ENCODE data around the gene UPF1.
"Not testable (repeated sequence)": the region's sequence is repeated elsewhere in the genome, so short reads cannot be mapped to it uniquely, and the experiment has no call there.

UPF1 gene

GRCh38 chr19:18900700-18901481, 69.1 kb downstream of the UPF1 start:
- no peak for DNase-seq

- DNase-seq, result no peak
Observed at GRCh38 chr19:18901491-18901890, 69.7 kb downstream of the UPF1 start.

GRCh38 chr19:18902519-18902918, 70.8 kb downstream of the UPF1 start:
- DNase-seq, result not testable (repeated sequence)

DNA sequence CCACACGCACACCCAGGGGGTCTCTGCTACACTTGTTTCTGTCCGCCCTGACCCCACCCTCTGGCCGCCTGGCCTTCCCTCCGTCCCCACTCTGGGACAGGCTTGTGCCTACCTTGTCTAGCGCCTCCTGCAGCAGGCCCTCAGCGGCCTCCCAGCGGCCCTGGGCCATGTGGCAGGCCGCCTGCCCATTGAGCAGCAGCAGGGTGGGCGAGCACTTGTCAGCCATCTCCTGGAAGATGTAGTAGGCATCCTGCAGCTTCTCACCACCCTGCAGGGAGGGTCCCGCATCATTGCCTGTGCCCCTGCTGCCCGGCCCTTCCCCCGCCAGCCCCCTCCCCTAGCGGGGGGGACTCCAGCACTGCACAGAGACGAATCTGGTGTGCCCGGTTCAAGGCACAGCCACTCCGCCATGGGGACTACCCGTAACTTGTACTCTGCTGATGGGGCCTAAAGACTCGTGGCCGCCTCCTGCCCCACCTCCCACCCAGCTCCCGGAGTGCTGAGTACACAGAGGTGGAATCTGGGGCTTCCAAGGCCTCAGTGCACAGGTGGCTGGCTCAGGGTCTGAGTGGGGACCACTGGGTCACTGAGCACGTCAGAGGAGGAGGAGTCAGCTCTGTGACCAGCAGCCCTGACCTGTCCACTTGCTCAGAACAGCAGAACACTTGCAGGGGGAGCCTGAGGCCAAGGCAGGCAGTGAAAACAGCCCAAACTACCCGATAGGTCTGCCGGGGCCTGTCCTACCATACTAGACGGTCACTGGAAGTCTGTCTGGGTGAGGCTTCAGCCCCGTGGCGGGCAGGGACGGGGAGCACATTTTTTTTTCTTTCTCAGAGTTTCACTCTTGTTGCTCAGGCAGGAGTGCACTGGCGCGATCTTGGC, 71.6 kb downstream of the UPF1 start:
- no peak for DNase-seq

- no peak for DNase-seq
Observed at GRCh38 chr19:18904334-18905057, 72.7 kb downstream of the UPF1 start.

DNA sequence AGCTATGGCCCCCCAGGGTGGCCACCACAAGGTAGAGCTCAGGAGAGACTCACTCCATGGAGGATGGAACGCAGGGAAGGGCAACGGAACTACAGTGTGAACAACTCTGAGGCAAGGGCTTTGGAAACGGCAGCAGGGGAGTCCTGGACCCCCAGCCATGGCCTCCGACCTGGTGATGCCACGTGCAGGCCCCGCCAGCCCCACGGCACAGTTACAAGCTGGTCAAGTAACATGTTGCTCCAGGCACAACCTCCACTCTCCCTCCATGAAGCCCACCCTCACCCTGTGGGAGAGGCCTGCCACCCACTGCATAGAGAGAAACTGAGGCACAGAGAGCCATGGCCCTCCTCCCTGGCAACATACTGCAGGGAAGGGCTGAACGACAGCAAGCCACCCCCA, 73.3 kb downstream of the UPF1 start:
- DNase-seq, result no peak

- no peak for DNase-seq
Observed at GRCh38 chr19:18905513-18906236, 73.9 kb downstream of the UPF1 start.

GRCh38 chr19:18906605-18907519, 75.1 kb downstream of the UPF1 start:
- DNase-seq, result no peak

- DNase-seq, result no peak
Observed at GRCh38 chr19:18908917-18909619, 77.3 kb downstream of the UPF1 start.

DNA sequence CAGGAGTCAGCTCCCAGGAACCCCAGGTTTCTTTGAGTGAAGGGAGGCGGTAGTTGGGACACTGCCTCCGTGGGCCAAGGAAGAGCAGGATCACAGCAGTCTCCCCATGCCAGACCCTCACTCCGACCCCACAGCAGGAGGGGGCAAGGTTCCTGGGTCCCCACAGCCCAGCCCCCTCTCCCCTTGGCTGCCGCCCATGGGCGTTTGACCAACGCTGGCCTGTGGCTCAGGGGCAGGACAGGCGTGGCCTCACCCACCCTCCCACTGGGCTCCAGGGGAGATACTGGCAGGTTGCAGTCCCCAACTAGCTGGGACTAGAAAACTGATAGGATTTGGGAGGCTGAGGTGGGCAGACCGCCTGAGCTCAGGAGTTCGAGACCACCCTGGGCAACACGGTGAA, 78.3 kb downstream of the UPF1 start:
- DNase-seq, result no peak

GRCh38 chr19:18910801-18911436, 79.2 kb downstream of the UPF1 start:
- no peak for DNase-seq

DNA sequence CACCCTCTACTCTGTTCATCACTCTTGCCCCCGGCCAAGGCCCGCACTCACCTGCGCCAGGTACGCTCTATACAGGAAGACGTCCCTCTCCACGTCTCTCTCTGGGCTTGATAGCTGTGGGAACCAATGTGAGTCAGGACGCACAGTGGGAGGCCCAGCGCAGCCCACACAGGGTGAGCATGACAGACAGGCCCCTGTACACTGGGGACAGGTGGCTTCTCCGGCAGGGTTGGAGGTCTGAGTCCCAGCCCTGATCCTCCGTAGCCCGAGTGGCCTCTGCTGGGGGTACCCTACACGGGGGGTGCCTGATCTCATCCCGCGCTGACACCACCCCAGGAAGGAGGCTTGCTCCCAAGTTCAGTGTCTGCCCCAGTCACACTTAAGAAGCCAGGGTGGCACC, 81.2 kb downstream of the UPF1 start:
- DNase-seq, result no peak

DNA sequence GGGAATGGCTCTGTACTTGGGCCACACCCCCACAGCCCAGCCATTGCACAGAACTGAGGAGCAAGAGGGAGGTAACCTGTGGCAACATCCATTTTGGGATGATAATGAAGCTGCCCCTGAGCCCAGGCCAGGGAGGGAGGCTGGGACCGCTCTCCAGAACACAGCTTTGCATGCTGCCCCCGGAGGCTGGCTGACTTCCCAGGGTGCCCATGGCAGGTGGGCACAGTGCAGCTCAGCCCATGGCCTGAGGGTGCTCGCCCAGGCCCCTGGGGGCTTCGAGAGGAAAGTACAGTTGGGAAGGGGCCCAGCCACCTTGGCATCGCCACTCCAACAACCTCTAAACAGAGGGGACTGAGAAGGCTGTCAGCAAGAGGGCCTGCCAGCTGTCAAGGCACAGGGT, 81.7 kb downstream of the UPF1 start:
- no peak for DNase-seq

DNA sequence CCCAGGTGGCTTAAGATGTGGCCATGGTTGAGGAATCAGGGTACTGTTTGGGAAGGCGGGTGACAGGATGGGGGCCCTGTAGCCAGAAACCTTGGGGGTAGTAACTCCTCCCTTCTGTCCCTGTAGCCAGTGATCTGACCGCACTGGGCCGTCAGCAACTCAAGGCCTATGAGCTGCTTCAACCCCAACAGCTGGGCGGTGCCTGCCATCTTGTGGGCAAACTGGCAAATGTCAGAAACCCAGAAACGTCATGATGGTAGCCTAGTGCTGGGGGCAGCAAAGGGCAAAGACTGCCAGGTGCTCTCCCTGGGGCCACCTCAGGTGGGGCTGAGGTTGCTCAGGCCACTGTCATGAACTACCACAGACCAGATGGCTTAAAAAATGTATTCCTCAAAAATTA, 83.9 kb downstream of the UPF1 start:
- peak; percentile 45 for DNase-seq

- DNase-seq, result not testable (repeated sequence)
Observed at GRCh38 chr19:18917593-18917992, 85.8 kb downstream of the UPF1 start.
